Activated T-helper 1 cell treated with anti-CD3 and anti-CD28 coated beads, Interleukin-2, amount 50 U/mL, for 16 hours (primary cell): ENCODE data around the gene MAGI2.

Experiments used
- DNase-seq, 2 donors: peaks; one replicate each; pipeline ENCODE4 v3.0.0-alpha.2; 2020; ENCODE audit warnings: low read depth in 1 of 2, low spot score in 1 of 2

Gene MAGI2

GRCh38 chr7:79272938-79273337 is 180.5 kb downstream of the MAGI2 start:
- DNase-seq, result no peak

- DNase-seq, result no peak
Measured at GRCh38 chr7:79272066-79272669, 181.3 kb downstream of the MAGI2 start.

GRCh38 chr7:79268730-79269129 is 184.7 kb downstream of the MAGI2 start:
- no peak for DNase-seq

- DNase-seq, result no peak
Measured at GRCh38 chr7:79258826-79259225, 194.6 kb downstream of the MAGI2 start.

GRCh38 chr7:79257959-79258358 is 195.5 kb downstream of the MAGI2 start:
- DNase-seq, result no peak

GRCh38 chr7:79245623-79246249 is 207.7 kb downstream of the MAGI2 start:
- DNase-seq, result no peak

GRCh38 chr7:79244482-79244881 is 209.0 kb downstream of the MAGI2 start:
- no peak for DNase-seq

GRCh38 chr7:79241288-79242060 is 212.0 kb downstream of the MAGI2 start:
- no peak for DNase-seq

- DNase-seq, result no peak
Measured at GRCh38 chr7:79240413-79240812, 213.1 kb downstream of the MAGI2 start.

GRCh38 chr7:79236352-79237028 is 217.0 kb downstream of the MAGI2 start:
- no peak for DNase-seq

GRCh38 chr7:79227044-79227443 is 226.4 kb downstream of the MAGI2 start:
- DNase-seq, result no peak

- DNase-seq, result no peak
Measured at GRCh38 chr7:79221211-79221610, 232.3 kb downstream of the MAGI2 start.

GRCh38 chr7:79217976-79218626 is 235.4 kb downstream of the MAGI2 start:
- no peak for DNase-seq

- no peak for DNase-seq
Measured at GRCh38 chr7:79217468-79217867, 236.0 kb downstream of the MAGI2 start.

- no peak for DNase-seq
Measured at GRCh38 chr7:79216236-79216635, 237.2 kb downstream of the MAGI2 start.

- DNase-seq, result no peak
Measured at GRCh38 chr7:79212334-79212733, 241.1 kb downstream of the MAGI2 start.

- DNase-seq, result no peak
Measured at GRCh38 chr7:79211724-79212123, 241.7 kb downstream of the MAGI2 start.

GRCh38 chr7:79199961-79200360 is 253.5 kb downstream of the MAGI2 start:
- no peak for DNase-seq

GRCh38 chr7:79199266-79199665 is 254.2 kb downstream of the MAGI2 start:
- DNase-seq, result no peak

- no peak for DNase-seq
Measured at GRCh38 chr7:79185605-79186004, 267.9 kb downstream of the MAGI2 start.

GRCh38 chr7:79182283-79182682 is 271.2 kb downstream of the MAGI2 start:
- no peak for DNase-seq
